HepG2 (cell line): ENCODE measurements around the gene PDZRN4. TPM values are rescaled to one million over a fixed set of nuclear protein-coding genes. Genes with fewer than 3 reads are reported as not detected.

Experiments used
- HNRNPL ChIP-seq: fragments of 200-400 bp; formaldehyde crosslinking; IDR thresholded peaks from 2 replicates; pipeline ENCODE4 v1.6.1; 2017; ENCODE audit warnings: mild to moderate bottlenecking, low read depth, low read length
- IRF2 ChIP-seq: IDR thresholded peaks from 2 replicates; pipeline ENCODE4 v1.6.1; 2018; ENCODE audit warnings: missing genetic modification reagents, missing compliant biosample characterization
- RORA ChIP-seq: sonication (generic); formaldehyde crosslinking; IDR thresholded peaks from 2 replicates; pipeline ENCODE4 v1.5.0; 2020; ENCODE audit warnings: mild to moderate bottlenecking, missing genetic modification reagents, moderate library complexity
- TCF7L2 ChIP-seq: IDR thresholded peaks from 2 replicates; pipeline ENCODE4 v1.6.1; 2011; ENCODE audit warnings: mild to moderate bottlenecking, low read depth, low read length, moderate library complexity
- YEATS4 ChIP-seq: sonication (generic); formaldehyde crosslinking; IDR thresholded peaks from 2 replicates; pipeline ENCODE4 v1.4.0; 2020; ENCODE audit warnings: missing genetic modification reagents, borderline replicate concordance
- YY1 ChIP-seq: IDR thresholded peaks from 2 replicates; pipeline ENCODE4 v1.6.1; 2011; ENCODE audit warnings: low read length, low read depth, moderate library complexity, mild to moderate bottlenecking; ENCODE audit not compliant: insufficient read depth, insufficient replicate concordance
- ZNF331 ChIP-seq: sonication (generic); formaldehyde crosslinking; IDR thresholded peaks from 2 replicates; pipeline ENCODE4 v1.4.0; 2020; ENCODE audit warnings: missing genetic modification reagents
- ZNF337 ChIP-seq: sonication (generic); formaldehyde crosslinking; IDR thresholded peaks from 2 replicates; pipeline ENCODE4 v1.5.1; 2020; ENCODE audit warnings: missing genetic modification reagents, low read depth, mild to moderate bottlenecking, borderline replicate concordance
- polyA plus RNA-seq, 8 experiments: library from polyadenylated mRNA; depleted of rRNA in 3 of 8; stranded (reverse) in 7 of 8; unstranded in 1 of 8; fragments of >200 nt; fragmentation: Illumina TruSeq in 4 of 8; extraction: Trizol in 4 of 8; gene quantifications; 2 replicates each; pipeline versions ENCODE4 v1.2.1 to v1.2.3, GENCODE V29; 2011 to 2016; ENCODE audit warnings: low read depth in 4 of 8, missing spikeins in 1 of 8, mixed read lengths in 1 of 8; ENCODE audit not compliant: insufficient read depth in 1 of 8
- total RNA-seq, 5 experiments: library from RNA; depleted of rRNA; stranded (reverse); fragments of >200 nt; fragmentation: Illumina TruSeq; extraction: Trizol; gene quantifications; 2 replicates each; pipeline ENCODE4 v1.2.3, GENCODE V29; 2016; ENCODE audit warnings: low read depth in 1 of 5
- TF ChIP-seq, protein P1 (sequence below): IDR thresholded peaks from 2 replicates; pipeline ENCODE4 v1.6.1; 2012; ENCODE audit warnings: low read length, improper control_type of control experiment
- TF ChIP-seq, protein P2 (sequence below): sonication (generic); formaldehyde crosslinking; conservative IDR thresholded peaks from 2 replicates; pipeline ENCODE4 v1.8.0; 2022; ENCODE audit warnings: low read depth, missing genetic modification reagents
- TF ChIP-seq, protein P3 (sequence below): IDR thresholded peaks from 2 replicates; pipeline ENCODE4 v1.6.1; 2012; ENCODE audit warnings: low read depth, low read length, improper control_type of control experiment
- TF ChIP-seq, protein P4 (sequence below): sonication (generic); formaldehyde crosslinking; IDR thresholded peaks from 2 replicates; pipeline ENCODE4 v1.8.0; 2022; ENCODE audit warnings: mild to moderate bottlenecking, missing genetic modification reagents, borderline replicate concordance

Gene PDZRN4
- total and polyA plus RNA-seq, 2 of the 13 experiments (the other 11 are each of a cell fraction or from before 2014, with no cell fraction given) = not detected

DNA sequence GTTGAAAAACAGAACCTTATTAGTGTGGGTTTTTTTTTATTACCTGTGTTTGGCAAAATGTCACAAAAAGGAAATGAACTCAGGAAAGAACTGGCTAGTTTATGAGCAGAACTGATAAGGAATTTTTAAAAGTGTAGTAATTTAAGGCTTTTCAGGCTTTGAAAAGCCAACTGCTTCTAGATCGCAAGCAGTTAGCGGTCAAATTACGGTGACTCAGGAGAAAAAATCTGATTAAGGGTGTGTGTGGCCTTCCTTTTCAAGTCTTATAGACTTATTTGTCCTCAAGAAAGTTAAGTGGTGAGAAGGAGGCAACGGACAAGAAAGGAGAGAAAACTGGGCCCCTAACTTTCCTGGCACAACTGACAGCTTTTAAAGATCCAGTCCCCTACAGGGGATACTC is 33.4 kb downstream of the PDZRN4 start (continued):
- TF ChIP-seq ZNF337 = no peak
- no peak for TF ChIP-seq ZNF331 (CRISPR knock-in tag)
- TF ChIP-seq, protein P1, sequence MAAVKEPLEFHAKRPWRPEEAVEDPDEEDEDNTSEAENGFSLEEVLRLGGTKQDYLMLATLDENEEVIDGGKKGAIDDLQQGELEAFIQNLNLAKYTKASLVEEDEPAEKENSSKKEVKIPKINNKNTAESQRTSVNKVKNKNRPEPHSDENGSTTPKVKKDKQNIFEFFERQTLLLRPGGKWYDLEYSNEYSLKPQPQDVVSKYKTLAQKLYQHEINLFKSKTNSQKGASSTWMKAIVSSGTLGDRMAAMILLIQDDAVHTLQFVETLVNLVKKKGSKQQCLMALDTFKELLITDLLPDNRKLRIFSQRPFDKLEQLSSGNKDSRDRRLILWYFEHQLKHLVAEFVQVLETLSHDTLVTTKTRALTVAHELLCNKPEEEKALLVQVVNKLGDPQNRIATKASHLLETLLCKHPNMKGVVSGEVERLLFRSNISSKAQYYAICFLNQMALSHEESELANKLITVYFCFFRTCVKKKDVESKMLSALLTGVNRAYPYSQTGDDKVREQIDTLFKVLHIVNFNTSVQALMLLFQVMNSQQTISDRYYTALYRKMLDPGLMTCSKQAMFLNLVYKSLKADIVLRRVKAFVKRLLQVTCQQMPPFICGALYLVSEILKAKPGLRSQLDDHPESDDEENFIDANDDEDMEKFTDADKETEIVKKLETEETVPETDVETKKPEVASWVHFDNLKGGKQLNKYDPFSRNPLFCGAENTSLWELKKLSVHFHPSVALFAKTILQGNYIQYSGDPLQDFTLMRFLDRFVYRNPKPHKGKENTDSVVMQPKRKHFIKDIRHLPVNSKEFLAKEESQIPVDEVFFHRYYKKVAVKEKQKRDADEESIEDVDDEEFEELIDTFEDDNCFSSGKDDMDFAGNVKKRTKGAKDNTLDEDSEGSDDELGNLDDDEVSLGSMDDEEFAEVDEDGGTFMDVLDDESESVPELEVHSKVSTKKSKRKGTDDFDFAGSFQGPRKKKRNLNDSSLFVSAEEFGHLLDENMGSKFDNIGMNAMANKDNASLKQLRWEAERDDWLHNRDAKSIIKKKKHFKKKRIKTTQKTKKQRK = no peak
- TF ChIP-seq TCF7L2 = no peak
- TF ChIP-seq, protein P2, sequence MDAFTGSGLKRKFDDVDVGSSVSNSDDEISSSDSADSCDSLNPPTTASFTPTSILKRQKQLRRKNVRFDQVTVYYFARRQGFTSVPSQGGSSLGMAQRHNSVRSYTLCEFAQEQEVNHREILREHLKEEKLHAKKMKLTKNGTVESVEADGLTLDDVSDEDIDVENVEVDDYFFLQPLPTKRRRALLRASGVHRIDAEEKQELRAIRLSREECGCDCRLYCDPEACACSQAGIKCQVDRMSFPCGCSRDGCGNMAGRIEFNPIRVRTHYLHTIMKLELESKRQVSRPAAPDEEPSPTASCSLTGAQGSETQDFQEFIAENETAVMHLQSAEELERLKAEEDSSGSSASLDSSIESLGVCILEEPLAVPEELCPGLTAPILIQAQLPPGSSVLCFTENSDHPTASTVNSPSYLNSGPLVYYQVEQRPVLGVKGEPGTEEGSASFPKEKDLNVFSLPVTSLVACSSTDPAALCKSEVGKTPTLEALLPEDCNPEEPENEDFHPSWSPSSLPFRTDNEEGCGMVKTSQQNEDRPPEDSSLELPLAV (CRISPR knock-in tag) = no peak
- TF ChIP-seq, protein P3, sequence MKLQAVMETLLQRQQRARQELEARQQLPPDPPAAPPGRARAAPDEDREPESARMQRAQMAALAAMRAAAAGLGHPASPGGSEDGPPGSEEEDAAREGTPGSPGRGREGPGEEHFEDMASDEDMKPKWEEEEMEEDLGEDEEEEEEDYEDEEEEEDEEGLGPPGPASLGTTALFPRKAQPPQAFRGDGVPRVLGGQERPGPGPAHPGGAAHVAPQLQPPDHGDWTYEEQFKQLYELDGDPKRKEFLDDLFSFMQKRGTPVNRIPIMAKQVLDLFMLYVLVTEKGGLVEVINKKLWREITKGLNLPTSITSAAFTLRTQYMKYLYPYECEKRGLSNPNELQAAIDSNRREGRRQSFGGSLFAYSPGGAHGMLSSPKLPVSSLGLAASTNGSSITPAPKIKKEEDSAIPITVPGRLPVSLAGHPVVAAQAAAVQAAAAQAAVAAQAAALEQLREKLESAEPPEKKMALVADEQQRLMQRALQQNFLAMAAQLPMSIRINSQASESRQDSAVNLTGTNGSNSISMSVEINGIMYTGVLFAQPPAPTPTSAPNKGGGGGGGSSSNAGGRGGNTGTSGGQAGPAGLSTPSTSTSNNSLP = no peak
- TF ChIP-seq, protein P4, sequence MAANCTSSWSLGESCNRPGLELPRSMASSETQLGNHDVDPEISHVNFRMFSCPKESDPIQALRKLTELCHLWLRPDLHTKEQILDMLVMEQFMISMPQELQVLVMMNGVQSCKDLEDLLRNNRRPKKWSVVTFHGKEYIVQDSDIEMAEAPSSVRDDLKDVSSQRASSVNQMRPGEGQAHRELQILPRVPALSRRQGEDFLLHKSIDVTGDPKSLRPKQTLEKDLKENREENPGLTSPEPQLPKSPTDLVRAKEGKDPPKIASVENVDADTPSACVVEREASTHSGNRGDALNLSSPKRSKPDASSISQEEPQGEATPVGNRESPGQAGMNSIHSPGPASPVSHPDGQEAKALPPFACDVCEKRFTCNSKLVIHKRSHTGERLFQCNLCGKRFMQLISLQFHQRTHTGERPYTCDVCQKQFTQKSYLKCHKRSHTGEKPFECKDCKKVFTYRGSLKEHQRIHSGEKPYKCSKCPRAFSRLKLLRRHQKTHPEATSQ (CRISPR knock-in tag) = no peak
- no peak for TF ChIP-seq IRF2 (CRISPR knock-in tag)
- TF ChIP-seq YEATS4 (CRISPR knock-in tag) = no peak
- TF ChIP-seq HNRNPL = no peak
- no peak for TF ChIP-seq YY1
- TF ChIP-seq RORA (CRISPR knock-in tag) = no peak
